SK-N-SH treated with all-trans-retinoic acid at 6 μM for 48 hours (cell line): ENCODE results near the gene PAFAH1B2.

Experiments used
- ATAC-seq: fragments of 200-7000 bp; cut with Tn5 transposase; 3 replicates; pipeline ENCODE4 v1.9.1; 2020; ENCODE audit warnings: mild to moderate bottlenecking, moderate library complexity
- ARNTL ChIP-seq: fragments of 450-650 bp; formaldehyde crosslinking; IDR thresholded peaks from 2 replicates; pipeline ENCODE4 v1.5.0; 2020; ENCODE audit warnings: low read depth, mild to moderate bottlenecking, moderate library complexity, borderline replicate concordance
- BACH2 ChIP-seq: fragments of 250-450 bp; sonication (Bioruptor Pico); IDR thresholded peaks from 2 replicates; pipeline ENCODE4 v1.9.0; 2021; ENCODE audit warnings: mild to moderate bottlenecking, borderline replicate concordance
- CSDC2 ChIP-seq: fragments of 250-450 bp; sonication (Bioruptor Pico); IDR thresholded peaks from 2 replicates; pipeline ENCODE4 v1.5.0; 2020; ENCODE audit warnings: mild to moderate bottlenecking, moderate library complexity
- ESRRG ChIP-seq: fragments of 250-450 bp; sonication (Bioruptor Pico); IDR thresholded peaks from 2 replicates; pipeline ENCODE4 v1.6.1; 2021; ENCODE audit warnings: mild to moderate bottlenecking
- GLIS3 ChIP-seq: fragments of 250-450 bp; sonication (Bioruptor Pico); IDR thresholded peaks from 2 replicates; pipeline ENCODE4 v1.5.0; 2020; ENCODE audit warnings: mild to moderate bottlenecking, moderate library complexity
- ISL1 ChIP-seq: fragments of 250-450 bp; sonication (Bioruptor Pico); IDR thresholded peaks from 2 replicates; pipeline ENCODE4 v2.1.2; 2022; ENCODE audit warnings: mild to moderate bottlenecking, moderate library complexity
- OSR1 ChIP-seq: fragments of 250-450 bp; sonication (Bioruptor Pico); IDR thresholded peaks from 2 replicates; pipeline ENCODE4 v1.8.0; 2022; ENCODE audit warnings: moderate library complexity, mild to moderate bottlenecking, inconsistent platforms
- PATZ1 ChIP-seq: fragments of 250-450 bp; sonication (Bioruptor Pico); IDR thresholded peaks from 2 replicates; pipeline ENCODE4 v1.8.0; 2020; ENCODE audit warnings: mild to moderate bottlenecking, moderate library complexity, borderline replicate concordance
- POU6F1 ChIP-seq: fragments of 250-450 bp; sonication (Bioruptor Pico); IDR thresholded peaks from 2 replicates; pipeline ENCODE4 v1.8.0; 2021; ENCODE audit warnings: low read depth, mild to moderate bottlenecking, moderate library complexity, borderline replicate concordance
- PPARA ChIP-seq: fragments of 250-450 bp; sonication (Bioruptor Pico); IDR thresholded peaks from 2 replicates; pipeline ENCODE4 v1.5.0; 2020; ENCODE audit warnings: mild to moderate bottlenecking, borderline replicate concordance
- RARB ChIP-seq: fragments of 250-450 bp; sonication (Bioruptor Pico); IDR thresholded peaks from 2 replicates; pipeline ENCODE4 v1.8.0; 2021; ENCODE audit warnings: mild to moderate bottlenecking, moderate library complexity
- SNAI2 ChIP-seq: fragments of 250-450 bp; sonication (Bioruptor Pico); IDR thresholded peaks from 2 replicates; pipeline ENCODE4 v1.5.0; 2020; ENCODE audit warnings: mild to moderate bottlenecking, moderate library complexity
- TCF4 ChIP-seq: fragments of 250-450 bp; sonication (Bioruptor Pico); IDR thresholded peaks from 2 replicates; pipeline ENCODE4 v1.8.0; 2021; ENCODE audit warnings: mild to moderate bottlenecking, moderate library complexity, borderline replicate concordance
- TOX ChIP-seq: fragments of 250-450 bp; sonication (Bioruptor Pico); IDR thresholded peaks from 2 replicates; pipeline ENCODE4 v1.8.0; 2021; ENCODE audit warnings: mild to moderate bottlenecking, moderate library complexity, borderline replicate concordance
- TSHZ2 ChIP-seq: fragments of 250-450 bp; sonication (Bioruptor Pico); IDR thresholded peaks from 2 replicates; pipeline ENCODE4 v1.5.0; 2020; ENCODE audit warnings: mild to moderate bottlenecking, moderate library complexity
- ZC3H10 ChIP-seq: fragments of 250-450 bp; sonication (Bioruptor Pico); IDR thresholded peaks from 2 replicates; pipeline ENCODE4 v1.5.1; 2021; ENCODE audit warnings: mild to moderate bottlenecking, moderate library complexity
- ZFP3 ChIP-seq: fragments of 250-450 bp; sonication (Bioruptor Pico); IDR thresholded peaks from 2 replicates; pipeline ENCODE4 v1.5.0; 2020; ENCODE audit warnings: mild to moderate bottlenecking, moderate library complexity
- ZFP30 ChIP-seq: fragments of 450-650 bp; formaldehyde crosslinking; IDR thresholded peaks from 2 replicates; pipeline ENCODE4 v1.5.0; 2022; ENCODE audit warnings: mild to moderate bottlenecking, moderate library complexity
- ZNF565 ChIP-seq: fragments of 450-650 bp; formaldehyde crosslinking; conservative IDR thresholded peaks from 2 replicates; pipeline ENCODE4 v1.5.0; 2020; ENCODE audit warnings: low read depth, mild to moderate bottlenecking, moderate library complexity
- ZNF70 ChIP-seq: fragments of 450-650 bp; formaldehyde crosslinking; IDR thresholded peaks from 2 replicates; pipeline ENCODE4 v1.5.0; 2020; ENCODE audit warnings: mild to moderate bottlenecking, moderate library complexity
- ZNF8 ChIP-seq: fragments of 450-650 bp; formaldehyde crosslinking; IDR thresholded peaks from 2 replicates; pipeline ENCODE4 v1.5.0; 2020; ENCODE audit warnings: mild to moderate bottlenecking, moderate library complexity

The PAFAH1B2 gene

GRCh38 chr11:117117681-117118080 lies 26.4 kb upstream of the PAFAH1B2 start:
- ATAC-seq: no peak

GRCh38 chr11:117121176-117121575 lies 22.9 kb upstream of the PAFAH1B2 start:
- ATAC-seq: no peak
- TF ChIP-seq ZFP30: no peak
- TF ChIP-seq TOX: no peak
- TF ChIP-seq POU6F1: no peak
- TF ChIP-seq GLIS3: no peak
- no peak for TF ChIP-seq PPARA (CRISPR knock-in tag)
- TF ChIP-seq ZNF565 (CRISPR knock-in tag): no peak
- no peak for TF ChIP-seq ZNF70 (CRISPR knock-in tag)
- TF ChIP-seq OSR1 (CRISPR knock-in tag): no peak
- TF ChIP-seq ZNF8 (CRISPR knock-in tag): no peak
- no peak for TF ChIP-seq PATZ1 (CRISPR knock-in tag)
- no peak for TF ChIP-seq ESRRG (CRISPR knock-in tag)

More at GRCh38 chr11:117117681-117118080, 26.4 kb upstream of the PAFAH1B2 start:
- TF ChIP-seq RARB: no peak

GRCh38 chr11:117122556-117122955 lies 21.5 kb upstream of the PAFAH1B2 start:
- ATAC-seq: no peak
- TF ChIP-seq ARNTL (CRISPR knock-in tag): no peak
- no peak for TF ChIP-seq ISL1 (CRISPR knock-in tag)
- TF ChIP-seq, all 23 proteins: peak for 0

GRCh38 chr11:117126223-117126965 lies 17.7 kb upstream of the PAFAH1B2 start:
- TF ChIP-seq BACH2 (CRISPR knock-in tag): no peak
- no peak for TF ChIP-seq ZFP3
- no peak for TF ChIP-seq ZNF70 (CRISPR knock-in tag)
- TF ChIP-seq ZC3H10: no peak
- no peak for TF ChIP-seq OSR1 (CRISPR knock-in tag)
- TF ChIP-seq ZNF565 (CRISPR knock-in tag): no peak
- TF ChIP-seq PPARA (CRISPR knock-in tag): no peak
- no peak for TF ChIP-seq ZFP30
- no peak for TF ChIP-seq ISL1 (CRISPR knock-in tag)
- ATAC-seq: no peak

GRCh38 chr11:117127171-117127901 lies 16.8 kb upstream of the PAFAH1B2 start:
- no peak for ATAC-seq
- TF ChIP-seq ZFP3: no peak
- TF ChIP-seq, all 23 proteins: peak for 0

GRCh38 chr11:117128289-117128688 lies 15.8 kb upstream of the PAFAH1B2 start:
- ATAC-seq: no peak
- TF ChIP-seq PATZ1 (CRISPR knock-in tag): no peak
- TF ChIP-seq ZFP3: no peak
- no peak for TF ChIP-seq OSR1 (CRISPR knock-in tag)
- TF ChIP-seq ZC3H10: no peak
- TF ChIP-seq SNAI2 (CRISPR knock-in tag): no peak
- TF ChIP-seq PPARA (CRISPR knock-in tag): no peak
- no peak for TF ChIP-seq ZNF565 (CRISPR knock-in tag)
- TF ChIP-seq RARB: no peak
- TF ChIP-seq ARNTL (CRISPR knock-in tag): no peak
- no peak for TF ChIP-seq ESRRG (CRISPR knock-in tag)
- no peak for TF ChIP-seq BACH2 (CRISPR knock-in tag)
- no peak for TF ChIP-seq ZNF8 (CRISPR knock-in tag)
- no peak for TF ChIP-seq CSDC2 (CRISPR knock-in tag)
- TF ChIP-seq ZFP30: no peak
- no peak for TF ChIP-seq TCF4
- TF ChIP-seq ZNF70 (CRISPR knock-in tag): no peak
- TF ChIP-seq POU6F1: no peak
- TF ChIP-seq TSHZ2 (CRISPR knock-in tag): no peak
- TF ChIP-seq, all 23 proteins: peak for 0
